C4-2B (cell line): ENCODE results near the gene DOLPP1.

Source experiments
- ZFX ChIP-seq: fragments of 450-650 bp; IDR thresholded peaks from 2 replicates; pipeline ENCODE4 v1.6.1; 2017
- TF ChIP-seq, protein P1 (sequence below): fragments of 450-650 bp; conservative IDR thresholded peaks from 2 replicates; pipeline ENCODE4 v1.5.1; 2017; ENCODE audit warnings: mild to moderate bottlenecking

GRCh38 chr9:129040113-129040643 is 40.7 kb upstream of the DOLPP1 start:
- TF ChIP-seq, protein P1, sequence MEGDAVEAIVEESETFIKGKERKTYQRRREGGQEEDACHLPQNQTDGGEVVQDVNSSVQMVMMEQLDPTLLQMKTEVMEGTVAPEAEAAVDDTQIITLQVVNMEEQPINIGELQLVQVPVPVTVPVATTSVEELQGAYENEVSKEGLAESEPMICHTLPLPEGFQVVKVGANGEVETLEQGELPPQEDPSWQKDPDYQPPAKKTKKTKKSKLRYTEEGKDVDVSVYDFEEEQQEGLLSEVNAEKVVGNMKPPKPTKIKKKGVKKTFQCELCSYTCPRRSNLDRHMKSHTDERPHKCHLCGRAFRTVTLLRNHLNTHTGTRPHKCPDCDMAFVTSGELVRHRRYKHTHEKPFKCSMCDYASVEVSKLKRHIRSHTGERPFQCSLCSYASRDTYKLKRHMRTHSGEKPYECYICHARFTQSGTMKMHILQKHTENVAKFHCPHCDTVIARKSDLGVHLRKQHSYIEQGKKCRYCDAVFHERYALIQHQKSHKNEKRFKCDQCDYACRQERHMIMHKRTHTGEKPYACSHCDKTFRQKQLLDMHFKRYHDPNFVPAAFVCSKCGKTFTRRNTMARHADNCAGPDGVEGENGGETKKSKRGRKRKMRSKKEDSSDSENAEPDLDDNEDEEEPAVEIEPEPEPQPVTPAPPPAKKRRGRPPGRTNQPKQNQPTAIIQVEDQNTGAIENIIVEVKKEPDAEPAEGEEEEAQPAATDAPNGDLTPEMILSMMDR = no peak
- TF ChIP-seq ZFX = no peak
